A673 (cell line): ENCODE results near the gene SMIM44.

ENCODE experiments used
- EZH2 ChIP-seq: fragments of 200-600 bp; sonication (generic); IDR thresholded peaks from 2 replicates; pipeline ENCODE4 v1.6.1; 2017; ENCODE audit warnings: borderline replicate concordance, low read depth, mild to moderate bottlenecking, mixed read lengths, antibody characterized with exemption, low read length; ENCODE audit not compliant: poor library complexity, severe bottlenecking
- TF ChIP-seq, protein P1 (sequence below): fragments of 300-800, 200-600 bp; sonication (generic); conservative IDR thresholded peaks from 2 replicates; pipeline ENCODE4 v1.5.1; 2017; ENCODE audit warnings: low read depth, mild to moderate bottlenecking, antibody characterized with exemption, low read length, moderate library complexity, mixed read lengths

GRCh38 chr19:3507371-3508120 is 24.3 kb upstream of the SMIM44 start:
- TF ChIP-seq, protein P1, sequence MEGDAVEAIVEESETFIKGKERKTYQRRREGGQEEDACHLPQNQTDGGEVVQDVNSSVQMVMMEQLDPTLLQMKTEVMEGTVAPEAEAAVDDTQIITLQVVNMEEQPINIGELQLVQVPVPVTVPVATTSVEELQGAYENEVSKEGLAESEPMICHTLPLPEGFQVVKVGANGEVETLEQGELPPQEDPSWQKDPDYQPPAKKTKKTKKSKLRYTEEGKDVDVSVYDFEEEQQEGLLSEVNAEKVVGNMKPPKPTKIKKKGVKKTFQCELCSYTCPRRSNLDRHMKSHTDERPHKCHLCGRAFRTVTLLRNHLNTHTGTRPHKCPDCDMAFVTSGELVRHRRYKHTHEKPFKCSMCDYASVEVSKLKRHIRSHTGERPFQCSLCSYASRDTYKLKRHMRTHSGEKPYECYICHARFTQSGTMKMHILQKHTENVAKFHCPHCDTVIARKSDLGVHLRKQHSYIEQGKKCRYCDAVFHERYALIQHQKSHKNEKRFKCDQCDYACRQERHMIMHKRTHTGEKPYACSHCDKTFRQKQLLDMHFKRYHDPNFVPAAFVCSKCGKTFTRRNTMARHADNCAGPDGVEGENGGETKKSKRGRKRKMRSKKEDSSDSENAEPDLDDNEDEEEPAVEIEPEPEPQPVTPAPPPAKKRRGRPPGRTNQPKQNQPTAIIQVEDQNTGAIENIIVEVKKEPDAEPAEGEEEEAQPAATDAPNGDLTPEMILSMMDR: no peak
- no peak for TF ChIP-seq EZH2
